ENCODE measurements around the gene CCDC197.

CCDC197 gene

DNA sequence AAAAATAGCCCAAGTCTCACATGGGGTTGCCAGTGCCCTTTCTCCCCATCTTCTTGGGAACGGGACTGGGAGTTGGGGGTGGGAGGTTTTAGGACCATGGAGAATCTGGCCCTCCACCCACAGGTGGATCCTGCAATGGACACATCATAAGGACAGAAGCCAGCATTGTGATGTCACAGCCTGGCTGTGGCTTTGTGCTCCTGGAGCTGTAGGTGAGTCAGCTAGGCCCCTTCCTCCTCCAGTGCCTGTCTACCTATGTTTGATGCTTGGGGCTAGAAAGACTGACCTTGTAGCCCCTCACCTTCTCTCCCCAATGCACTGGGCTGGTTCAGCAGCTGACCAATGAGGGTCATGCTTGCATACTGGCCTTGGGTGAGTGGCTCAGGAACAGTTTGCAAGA, at the start of gene CCDC197:
CCDC197 (plus strand) TSS at position 220 of the 400 bp plus-strand sequence. CDS start 831 bp downstream, outside the sequence.
- no peak for DNase-seq (ENCODE audit: low spot score)

DNA sequence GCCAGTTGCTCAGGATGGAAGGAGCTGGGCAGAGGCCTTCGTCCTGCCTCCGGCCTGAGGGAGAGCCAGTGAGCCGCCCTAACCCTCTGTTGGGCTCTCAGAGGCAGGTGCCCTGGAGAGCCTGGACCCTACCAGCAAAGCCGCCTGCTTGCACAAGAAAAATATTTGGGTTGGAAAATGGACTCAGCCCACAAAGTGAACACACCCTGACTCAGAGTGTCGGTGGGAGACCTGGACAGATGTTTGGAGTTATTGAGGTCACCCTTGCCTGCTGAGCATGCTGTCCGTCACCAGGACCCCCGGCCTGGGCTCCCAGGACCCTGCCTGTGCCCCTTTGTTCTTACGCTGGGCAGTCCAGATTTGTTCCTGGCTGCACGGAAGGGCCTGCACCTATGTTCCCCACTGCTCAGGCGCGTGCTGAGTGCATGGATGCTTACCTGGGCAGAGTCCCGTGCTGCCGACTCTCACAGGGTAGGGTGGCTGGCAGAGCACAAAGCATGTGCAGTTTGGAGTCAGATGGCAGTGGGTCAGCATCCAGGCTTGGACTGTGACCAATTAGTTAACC, 47.5 kb upstream of the CCDC197 start:
- DNase-seq (ENCODE audit: low spot score) = no peak
- in situ Hi-C loops (cut with MboI; ENCODE audit: low pct_unique_long_range_greater_than_20kb, low sequenced_read_pairs, unreplicated experiment) = loop anchor here (25.0 kb wide), 1 partner anchor 1563 kb away; the partner anchor contains the start of gene SYNE3
- TF ChIP-seq, protein P1, sequence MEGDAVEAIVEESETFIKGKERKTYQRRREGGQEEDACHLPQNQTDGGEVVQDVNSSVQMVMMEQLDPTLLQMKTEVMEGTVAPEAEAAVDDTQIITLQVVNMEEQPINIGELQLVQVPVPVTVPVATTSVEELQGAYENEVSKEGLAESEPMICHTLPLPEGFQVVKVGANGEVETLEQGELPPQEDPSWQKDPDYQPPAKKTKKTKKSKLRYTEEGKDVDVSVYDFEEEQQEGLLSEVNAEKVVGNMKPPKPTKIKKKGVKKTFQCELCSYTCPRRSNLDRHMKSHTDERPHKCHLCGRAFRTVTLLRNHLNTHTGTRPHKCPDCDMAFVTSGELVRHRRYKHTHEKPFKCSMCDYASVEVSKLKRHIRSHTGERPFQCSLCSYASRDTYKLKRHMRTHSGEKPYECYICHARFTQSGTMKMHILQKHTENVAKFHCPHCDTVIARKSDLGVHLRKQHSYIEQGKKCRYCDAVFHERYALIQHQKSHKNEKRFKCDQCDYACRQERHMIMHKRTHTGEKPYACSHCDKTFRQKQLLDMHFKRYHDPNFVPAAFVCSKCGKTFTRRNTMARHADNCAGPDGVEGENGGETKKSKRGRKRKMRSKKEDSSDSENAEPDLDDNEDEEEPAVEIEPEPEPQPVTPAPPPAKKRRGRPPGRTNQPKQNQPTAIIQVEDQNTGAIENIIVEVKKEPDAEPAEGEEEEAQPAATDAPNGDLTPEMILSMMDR (IDR thresholded peaks at IDR 0.05; ENCODE audit: extremely low read depth, insufficient read depth, missing control alignments) = no peak

More for the DNA sequence above, at the start of gene CCDC197:
- TF ChIP-seq, protein P1 (IDR thresholded peaks at IDR 0.05; ENCODE audit: extremely low read depth, insufficient read depth, missing control alignments) = no peak
- in situ Hi-C loops (cut with MboI; ENCODE audit: low pct_unique_long_range_greater_than_20kb, low sequenced_read_pairs, unreplicated experiment) = no loop called here

DNA sequence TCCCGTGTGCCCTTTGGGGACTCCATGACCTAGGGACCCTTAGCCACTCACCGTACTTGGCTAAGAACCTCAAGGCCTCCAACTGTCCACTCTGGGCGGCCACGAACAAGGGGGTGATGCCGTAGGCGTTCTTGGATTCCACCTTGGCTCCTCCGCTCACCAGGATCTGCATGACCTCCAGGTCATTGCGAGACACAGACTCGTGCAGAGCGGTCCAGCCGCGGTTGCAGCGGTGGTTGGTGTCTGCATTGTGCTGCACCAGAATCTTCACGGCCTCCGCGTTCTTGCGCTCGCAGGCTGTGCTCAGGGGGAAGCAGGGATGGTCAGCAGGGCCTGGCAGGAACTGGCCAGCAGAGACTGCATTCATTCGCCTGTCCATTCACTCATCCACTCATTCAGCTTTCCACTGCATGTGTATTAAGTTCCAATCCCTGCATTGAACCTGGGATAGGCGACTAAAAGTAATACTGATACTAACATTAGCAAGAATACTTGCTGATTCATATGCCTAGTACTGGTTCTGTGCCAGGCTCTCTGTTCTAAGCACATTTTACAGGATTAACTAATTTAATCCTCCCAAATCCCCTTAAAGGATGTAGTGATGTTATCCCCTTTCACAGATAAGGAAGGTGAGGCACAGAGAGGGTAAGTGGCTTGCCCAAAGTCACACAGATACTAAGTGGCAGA, 46.0 kb upstream of the CCDC197 start:
- TF ChIP-seq, protein P1 (IDR thresholded peaks at IDR 0.05; ENCODE audit: extremely low read depth, insufficient read depth, missing control alignments) = no peak
- DNase-seq (ENCODE audit: low spot score) = no peak
- in situ Hi-C loops (cut with MboI; ENCODE audit: low pct_unique_long_range_greater_than_20kb, low sequenced_read_pairs, unreplicated experiment) = loop anchor here (25.0 kb wide), 1 partner anchor 1561 kb away; the partner anchor contains the start of gene SYNE3

DNA sequence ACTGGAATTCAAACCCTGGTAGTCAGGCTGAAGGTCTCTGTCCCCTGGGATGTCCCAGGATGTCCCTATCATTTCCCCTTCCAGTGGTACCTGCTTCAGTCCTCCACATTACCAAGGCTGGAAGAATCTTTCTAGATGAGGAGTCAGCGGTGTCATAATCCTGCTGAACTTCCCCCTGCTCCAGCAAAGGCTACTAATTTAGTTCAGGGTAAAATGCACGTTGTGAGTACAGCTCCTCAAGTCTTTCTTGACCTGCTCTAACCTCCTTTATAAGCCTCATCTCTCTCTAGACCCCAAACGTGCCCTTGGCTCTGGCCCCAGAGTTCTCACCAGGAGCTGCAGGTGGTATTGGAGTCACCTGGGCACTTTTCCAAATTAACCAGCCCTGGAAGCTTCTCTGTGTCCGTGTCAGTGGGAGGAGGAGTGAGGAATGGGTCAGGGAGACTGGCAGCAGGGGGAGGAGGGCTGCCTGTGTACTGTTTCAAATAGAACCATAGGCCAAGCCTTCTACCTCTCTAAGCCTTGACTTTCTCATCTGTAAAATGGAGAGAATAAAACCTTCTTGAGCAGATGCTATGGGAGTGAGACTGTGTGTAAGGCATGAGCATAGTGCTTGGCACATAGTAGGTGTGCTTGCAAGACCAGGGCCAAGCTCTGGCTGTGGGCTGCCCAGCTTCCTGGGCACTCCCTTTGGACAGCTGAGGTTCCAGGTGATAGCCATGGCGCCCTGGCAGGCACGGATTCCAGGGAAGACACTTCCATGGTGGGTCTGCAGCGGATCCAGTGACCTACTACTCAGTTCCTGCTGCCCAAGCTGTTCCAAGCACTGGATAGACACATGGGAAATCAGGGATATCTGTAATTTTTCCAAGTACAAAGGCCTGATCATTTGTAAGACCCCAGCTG, 45.2 kb upstream of the CCDC197 start:
- no peak for DNase-seq (ENCODE audit: low spot score)
- in situ Hi-C loops (cut with MboI; ENCODE audit: low pct_unique_long_range_greater_than_20kb, low sequenced_read_pairs, unreplicated experiment) = loop anchor here (25.0 kb wide), 1 partner anchor 1560 kb away; the partner anchor contains the start of gene SYNE3
- TF ChIP-seq, protein P1 (IDR thresholded peaks at IDR 0.05; ENCODE audit: extremely low read depth, insufficient read depth, missing control alignments) = no peak

DNA sequence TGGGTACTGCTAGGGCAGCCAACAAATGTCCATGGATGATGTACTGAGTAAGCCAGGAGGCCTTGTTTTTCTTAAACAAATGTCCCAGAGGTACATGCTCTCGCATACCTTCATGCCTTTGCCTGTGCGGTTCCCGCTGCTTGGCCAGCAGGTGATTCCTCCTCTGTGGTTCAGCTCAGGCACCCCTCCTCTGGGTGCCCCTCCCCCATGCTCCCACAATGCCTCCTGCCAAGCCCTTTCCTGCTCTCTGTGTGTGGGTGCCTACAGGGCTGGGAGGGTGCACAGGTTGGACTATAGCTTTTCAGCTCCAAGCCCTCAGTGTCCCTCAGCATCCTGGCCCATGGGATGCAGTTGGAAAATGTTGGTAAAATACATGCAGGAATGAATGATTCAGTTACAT, 44.3 kb upstream of the CCDC197 start:
- TF ChIP-seq, protein P1 (IDR thresholded peaks at IDR 0.05; ENCODE audit: extremely low read depth, insufficient read depth, missing control alignments) = no peak
- no peak for DNase-seq (ENCODE audit: low spot score)
- in situ Hi-C loops (cut with MboI; ENCODE audit: low pct_unique_long_range_greater_than_20kb, low sequenced_read_pairs, unreplicated experiment) = loop anchor here (25.0 kb wide), 1 partner anchor 1559 kb away; the partner anchor contains the start of gene SYNE3

DNA sequence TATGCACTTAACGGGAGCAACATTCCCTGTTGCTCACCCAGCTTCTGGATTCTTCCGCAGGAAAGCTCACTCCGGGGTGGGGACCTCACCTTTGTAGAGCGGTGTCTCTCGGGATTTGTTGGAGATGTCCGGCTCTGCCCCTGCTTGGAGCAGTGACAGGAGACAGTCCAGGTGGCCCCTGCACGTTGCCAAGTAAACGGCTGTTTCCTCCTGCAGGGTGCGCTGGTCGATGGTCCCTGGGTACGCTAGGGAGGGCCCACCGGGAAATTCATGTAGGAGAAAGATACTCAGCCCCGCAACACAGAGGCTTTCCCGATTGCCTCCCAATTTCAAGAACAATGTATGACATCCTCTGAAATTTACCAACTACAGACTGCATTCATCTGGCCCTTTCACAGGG, 43.8 kb upstream of the CCDC197 start:
- DNase-seq (ENCODE audit: low spot score) = no peak
- in situ Hi-C loops (cut with MboI; ENCODE audit: low pct_unique_long_range_greater_than_20kb, low sequenced_read_pairs, unreplicated experiment) = loop anchor here (25.0 kb wide), 1 partner anchor 1559 kb away; the partner anchor contains the start of gene SYNE3
- TF ChIP-seq, protein P1 (IDR thresholded peaks at IDR 0.05; ENCODE audit: extremely low read depth, insufficient read depth, missing control alignments) = peak; percentile 46
